ENCODE measurements around the gene HLA-DMA. TPM values are rescaled to one million over a fixed set of nuclear protein-coding genes. Genes with fewer than 3 reads are reported as not detected.

The HLA-DMA gene
- total RNA-seq, 6 donors from 2014 or later: 83.7 to 271 (median 134) TPM

- peak in 1 of 2 donors; percentile 44 for DNase-seq
Measured at GRCh38 chr6:32967151-32968091, 14.5 kb upstream of the HLA-DMA start.

DNA sequence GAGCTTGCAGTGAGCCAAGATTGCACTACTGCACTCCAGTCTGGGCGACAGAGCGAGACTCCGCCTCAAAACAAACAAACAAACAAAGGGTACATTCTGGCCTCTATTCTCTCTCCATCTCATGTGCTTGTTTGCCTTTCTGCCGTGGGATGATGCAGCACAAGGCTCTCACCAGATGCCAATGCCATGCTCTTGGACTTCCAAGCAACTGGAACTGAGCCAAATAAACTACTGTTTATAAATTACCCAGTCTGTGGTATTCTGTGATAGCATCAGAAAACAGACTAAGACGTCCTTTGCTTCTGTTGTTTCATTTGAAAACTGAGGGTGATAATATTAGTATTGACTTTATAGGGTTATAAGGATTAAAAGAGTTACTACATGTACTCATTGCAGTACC, 11.9 kb upstream of the HLA-DMA start:
- WGBS, 2 donors: 72 to 82% methylated on average over 5 of the region's 5 CpGs
- H3K4me3 ChIP-seq: no peak overlapping the region
- H3K27me3 ChIP-seq: no peaks in the 10 kb centered on the region
- H3K27ac ChIP-seq: peak overlapping the region in 1 of 4 donors; percentile 23
- DNase-seq: no peak
- TF ChIP-seq POLR2A (IDR thresholded peaks at IDR 0.05) (no peak), POLR2AphosphoS5 (IDR thresholded peaks at IDR 0.05) (no peak), CTCF (IDR thresholded peaks at IDR 0.05) (no peak), EP300 (IDR thresholded peaks at IDR 0.05) (no peak)
- no peaks in the 10 kb centered on the region for H3K36me3 ChIP-seq
- H3K9me3 ChIP-seq: no peaks in the 10 kb centered on the region
- ATAC-seq (ENCODE audit: low FRiP score in 2 of 2): no peak
- H3K4me1 ChIP-seq: peaks cover 28 to 43% (median 37%) of the 10 kb centered on the region in 4 donors

More at GRCh38 chr6:32967151-32968091, 14.5 kb upstream of the HLA-DMA start:
- peaks cover 28 to 38% (median 36%) of the 10 kb centered on the region in 4 donors for H3K4me1 ChIP-seq
- peak overlapping the region; percentile 98 to 100 (median 98) for H3K27ac ChIP-seq
- ATAC-seq (ENCODE audit: low FRiP score in 2 of 2): no peak
- H3K9me3 ChIP-seq: no peaks in the 10 kb centered on the region
- H3K36me3 ChIP-seq: peaks cover 0 to 3% (median 1%) of the 10 kb centered on the region in 4 donors
- 4% methylated on average over 16 of the region's 16 CpGs for WGBS, 2 donors
- H3K27me3 ChIP-seq: no peaks in the 10 kb centered on the region
- TF ChIP-seq POLR2A (IDR thresholded peaks at IDR 0.05): no peak
- TF ChIP-seq CTCF (IDR thresholded peaks at IDR 0.05): peak in 5 of 6 experiments; percentile 11 to 34 (median 34)
- peak overlapping the region; percentile 71 to 93 (median 84) for H3K4me3 ChIP-seq

- ATAC-seq (ENCODE audit: low FRiP score in 2 of 2): no peak
- no peak for TF ChIP-seq CTCF (IDR thresholded peaks at IDR 0.05)
- TF ChIP-seq POLR2A (IDR thresholded peaks at IDR 0.05): no peak
- TF ChIP-seq POLR2AphosphoS5 (IDR thresholded peaks at IDR 0.05): no peak
- TF ChIP-seq EP300 (IDR thresholded peaks at IDR 0.05): no peak
Measured at GRCh38 chr6:32963866-32964265, 11.0 kb upstream of the HLA-DMA start.

DNA sequence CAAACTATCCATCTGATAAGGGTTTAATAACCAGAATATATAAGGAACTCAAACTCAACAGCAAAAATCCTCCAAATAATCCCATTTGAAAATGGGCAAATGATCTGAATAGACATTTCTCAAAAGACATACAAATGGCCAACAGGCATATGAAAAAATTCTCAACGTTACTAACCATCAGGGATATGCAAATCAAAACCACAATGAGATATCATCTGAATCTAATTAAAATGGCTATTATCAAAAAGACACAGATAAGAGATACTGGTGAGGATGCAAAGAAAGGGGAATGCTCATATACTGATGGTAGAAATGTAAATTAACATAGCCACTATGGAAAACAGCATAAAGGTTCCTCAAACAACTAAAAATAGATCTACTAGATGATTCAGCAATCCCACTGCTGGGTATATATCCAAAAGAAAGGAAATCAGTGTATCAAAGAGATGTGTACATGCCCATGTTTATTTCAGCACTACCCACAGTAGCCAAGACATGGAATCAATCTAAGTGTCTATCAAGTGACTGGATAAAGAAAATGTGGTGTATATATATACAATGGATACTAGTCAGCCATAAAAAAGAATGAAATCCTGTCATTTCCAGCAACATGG, 9.4 kb upstream of the HLA-DMA start:
- DNase-seq (no peak), ATAC-seq (ENCODE audit: low FRiP score in 2 of 2) (no peak)
- Histone ChIP-seq H3K27ac (no peak overlapping the region), H3K36me3 (no peaks in the 10 kb centered on the region), H3K4me3 (no peak overlapping the region), H3K27me3 (no peaks in the 10 kb centered on the region), H3K9me3 (no peaks in the 10 kb centered on the region), H3K4me1 (peaks cover 28 to 43% (median 34%) of the 10 kb centered on the region in 4 donors)
- 50 to 58% methylated on average over 1 of the region's 1 CpG for WGBS, 2 donors
- no peak for TF ChIP-seq POLR2AphosphoS5 (IDR thresholded peaks at IDR 0.05)
- TF ChIP-seq CTCF (IDR thresholded peaks at IDR 0.05): no peak
- TF ChIP-seq EP300 (IDR thresholded peaks at IDR 0.05): no peak
- TF ChIP-seq POLR2A (IDR thresholded peaks at IDR 0.05): no peak

More at GRCh38 chr6:32963866-32964265, 11.0 kb upstream of the HLA-DMA start:
- Histone ChIP-seq H3K36me3 (no peaks in the 10 kb centered on the region), H3K4me3 (no peak overlapping the region), H3K27ac (peak overlapping the region in 1 of 4 donors; percentile 23), H3K9me3 (no peaks in the 10 kb centered on the region), H3K4me1 (peaks cover 28 to 43% (median 37%) of the 10 kb centered on the region in 4 donors), H3K27me3 (no peaks in the 10 kb centered on the region)
- DNase-seq: no peak
- 47 to 60% methylated on average over 1 of the region's 1 CpG for WGBS, 2 donors
